NAMALWA (cell line): ENCODE data around the gene MAN1A2.

Experiments
- DNase-seq: peaks from one replicate; pipeline ENCODE4 v3.0.0-alpha.2; 2015; ENCODE audit warnings: low spot score

MAN1A2 gene

DNA sequence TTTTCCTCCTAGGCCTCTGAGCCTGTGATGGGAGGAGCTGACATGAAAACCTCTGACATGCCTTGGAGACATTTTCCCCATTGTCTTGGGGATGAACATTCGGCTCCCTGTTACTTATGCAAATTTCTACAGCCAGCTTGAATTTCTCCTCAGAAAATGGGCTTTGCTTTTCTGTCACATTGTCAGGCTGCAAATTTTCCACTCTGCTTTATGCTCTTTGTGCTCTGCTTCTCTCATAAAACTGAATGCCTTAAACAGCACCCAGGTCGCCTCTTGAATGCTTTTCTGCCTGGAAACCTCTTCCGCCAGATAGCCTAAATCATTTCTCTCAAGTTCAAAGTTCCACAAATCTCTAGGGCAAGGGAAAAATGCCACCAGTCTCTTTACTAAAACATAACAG lies 191.9 kb downstream of the MAN1A2 start:
- DNase-seq = no peak

DNA sequence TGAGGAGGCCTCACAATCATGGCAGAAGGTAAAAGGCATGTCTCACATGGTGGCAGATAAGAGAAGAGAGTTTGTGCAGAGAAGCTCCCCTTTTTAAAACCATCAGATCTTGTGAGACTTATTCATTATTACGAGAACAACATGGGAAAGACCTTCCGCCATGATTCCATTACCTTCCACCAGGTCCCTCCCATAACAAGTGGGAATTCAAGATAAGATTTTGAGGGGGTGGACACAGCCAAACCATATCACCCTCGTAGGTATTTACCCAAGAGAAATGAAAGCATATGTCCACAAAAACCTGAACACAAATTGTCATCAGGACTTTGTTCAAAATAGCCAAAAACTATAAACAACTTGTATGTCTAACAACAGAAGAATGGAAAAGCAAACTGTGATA lies 192.7 kb downstream of the MAN1A2 start:
- no peak for DNase-seq

DNA sequence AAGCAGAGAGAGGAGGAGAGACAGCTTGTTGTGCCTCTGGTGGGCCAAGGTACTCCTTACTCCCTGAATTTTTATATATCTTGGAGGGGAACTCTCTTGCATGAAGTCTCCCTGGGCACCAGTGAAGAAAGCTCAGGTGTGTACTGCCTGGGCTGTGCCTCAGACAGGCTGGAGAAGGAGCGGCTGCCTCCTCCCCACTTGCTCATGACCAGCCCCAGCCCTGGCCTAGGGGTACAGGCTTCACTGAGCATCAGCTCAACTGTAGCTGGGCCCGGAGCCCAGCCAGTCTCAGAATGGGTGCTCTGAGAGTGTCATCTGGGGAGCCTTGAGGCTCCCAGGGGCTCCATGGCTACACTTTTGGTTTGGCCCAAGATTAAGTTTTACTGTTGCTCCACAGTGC lies 193.8 kb downstream of the MAN1A2 start:
- no peak for DNase-seq

DNA sequence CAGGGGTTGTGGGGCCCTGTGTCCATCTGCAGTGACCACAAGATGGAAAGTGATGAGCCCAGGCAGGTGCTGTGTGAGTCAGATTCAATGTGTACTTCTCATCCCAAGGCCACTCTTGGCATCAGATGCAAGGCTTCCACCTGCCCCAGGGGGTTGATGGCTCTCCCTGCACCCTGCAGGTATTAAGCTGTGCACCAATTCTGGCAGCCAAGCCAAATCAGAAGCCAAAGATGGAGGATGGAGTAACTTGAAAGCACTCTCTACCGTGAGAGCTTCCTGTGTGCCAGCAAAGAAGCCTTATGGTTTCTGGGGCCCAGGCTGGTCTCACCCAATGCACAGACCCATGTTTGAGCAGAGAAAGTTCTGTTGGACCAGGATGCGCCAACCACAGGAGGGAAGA lies 194.3 kb downstream of the MAN1A2 start:
- DNase-seq = no peak

DNA sequence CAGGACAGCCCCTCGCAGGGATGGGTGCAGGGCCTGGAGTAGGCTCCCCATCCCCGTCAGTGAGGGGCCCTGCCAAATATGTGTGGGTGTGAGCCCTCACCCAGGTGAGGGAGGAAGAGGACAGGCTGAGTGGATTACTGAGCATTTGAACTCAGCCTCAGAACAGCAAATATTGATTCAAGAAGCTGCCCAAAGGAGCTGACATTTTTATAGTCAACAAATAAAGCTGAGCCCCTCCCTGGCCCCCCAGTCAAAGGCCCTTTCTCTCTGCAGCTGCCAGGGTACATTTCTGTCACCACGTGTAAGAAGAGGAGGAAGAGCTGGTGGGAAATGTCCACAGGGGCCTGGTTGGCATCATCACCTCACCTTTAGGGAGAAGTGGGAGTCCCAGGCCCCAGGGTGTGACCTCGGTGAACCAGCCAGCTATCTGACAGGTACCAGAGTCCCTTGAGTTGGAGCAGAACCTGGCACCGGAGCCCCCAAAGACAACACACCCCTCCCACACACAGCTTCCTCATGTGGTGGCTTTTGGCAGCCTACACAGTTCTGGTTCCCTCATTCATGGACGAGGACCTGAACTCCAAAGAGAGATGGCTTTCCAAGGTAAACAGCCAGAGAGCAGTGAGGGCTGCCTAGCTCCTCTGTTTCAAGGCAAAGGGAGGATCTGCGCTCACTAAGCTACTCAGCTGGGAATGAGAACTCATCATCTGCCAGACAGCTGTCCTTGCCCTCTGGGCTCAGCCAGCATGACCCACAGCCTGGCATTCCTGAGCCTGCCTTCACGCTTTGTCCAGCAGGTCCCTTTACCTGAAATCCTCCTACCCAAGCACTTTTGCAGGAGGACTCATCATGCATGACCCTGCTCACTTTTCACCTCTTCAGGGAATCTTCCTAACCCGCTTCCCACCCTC lies 195.6 kb downstream of the MAN1A2 start:
- no peak for DNase-seq

DNA sequence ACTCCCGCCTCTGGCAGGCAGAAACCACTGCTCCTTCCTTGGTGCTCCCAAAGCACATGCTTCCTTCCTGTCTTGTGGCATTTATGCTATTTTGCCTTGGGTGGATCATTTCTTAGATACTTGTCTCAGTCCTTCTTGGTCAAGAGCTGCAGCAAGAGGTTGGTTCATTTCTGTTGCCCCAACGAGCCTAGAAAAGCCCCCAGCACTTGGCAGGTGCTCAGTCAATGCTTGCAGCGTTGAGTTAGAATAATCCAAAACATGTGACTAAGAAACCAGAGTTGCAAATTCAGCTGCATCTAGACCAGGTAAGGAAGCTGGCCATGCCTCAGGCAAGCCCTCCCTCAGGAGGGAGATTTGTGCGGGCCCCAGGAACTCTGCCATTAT lies 196.2 kb downstream of the MAN1A2 start:
- no peak for DNase-seq

DNA sequence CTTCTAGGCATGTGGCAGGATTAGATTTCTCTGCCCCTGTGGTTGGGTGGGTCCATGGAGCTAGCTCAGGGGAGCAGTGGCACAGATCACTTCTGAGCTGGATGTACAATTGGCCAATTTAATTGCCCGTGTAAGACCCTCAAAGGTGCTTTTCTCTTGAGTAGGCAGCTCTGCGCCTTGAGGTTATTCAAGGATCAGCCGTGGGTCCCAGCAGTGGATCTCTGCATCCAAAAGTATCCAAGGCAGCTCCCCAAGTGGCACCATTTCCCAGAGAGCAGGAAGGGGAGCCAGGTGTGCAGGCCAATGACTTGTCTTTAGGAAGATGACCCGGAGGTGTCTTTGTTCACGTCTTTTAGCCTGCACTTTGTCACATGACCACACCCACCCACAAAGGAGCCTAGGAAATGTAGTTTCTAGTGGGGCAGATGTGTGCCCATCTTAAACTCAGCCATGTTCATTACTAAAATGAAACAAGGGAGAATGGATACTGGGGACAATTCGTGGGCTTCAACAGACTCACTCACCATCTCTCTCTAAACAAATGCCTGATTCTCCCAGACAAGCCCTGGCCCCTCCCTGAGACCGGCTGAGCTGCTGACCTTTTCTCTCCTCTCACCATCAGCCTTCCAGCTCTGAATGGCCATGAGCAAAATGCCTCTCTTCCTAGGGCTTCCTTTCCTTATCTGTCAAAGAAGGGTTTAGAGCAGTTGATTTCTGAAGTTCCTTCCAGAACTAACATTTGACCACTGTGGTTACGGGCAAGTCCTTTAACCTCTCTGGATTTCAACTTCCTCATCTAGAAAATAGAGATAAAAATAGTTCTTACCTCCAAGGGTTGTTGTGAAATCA lies 197.2 kb downstream of the MAN1A2 start:
- DNase-seq = no peak

DNA sequence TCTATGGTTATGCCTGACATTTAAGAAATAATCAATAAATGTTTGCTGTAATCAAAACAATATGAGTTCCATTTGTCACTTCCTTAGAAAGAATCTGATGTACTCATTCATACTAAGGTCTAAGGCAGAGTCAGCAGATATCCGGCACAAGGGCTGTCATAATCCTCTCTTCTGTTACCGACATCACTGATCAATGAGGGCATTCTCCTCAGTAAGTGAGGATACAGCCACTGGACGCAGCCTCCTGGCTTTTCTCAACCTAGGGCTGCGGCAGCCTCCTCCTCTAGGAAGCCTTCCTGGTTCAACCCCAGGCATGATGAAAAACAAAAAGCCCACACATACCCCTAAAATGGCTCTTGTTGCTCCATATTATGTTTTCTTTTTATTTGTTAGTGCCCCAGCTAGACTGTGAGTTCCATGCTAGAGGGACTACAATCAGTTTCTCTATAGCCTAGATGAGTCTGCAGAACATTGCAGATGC lies 197.9 kb downstream of the MAN1A2 start:
- DNase-seq = no peak

DNA sequence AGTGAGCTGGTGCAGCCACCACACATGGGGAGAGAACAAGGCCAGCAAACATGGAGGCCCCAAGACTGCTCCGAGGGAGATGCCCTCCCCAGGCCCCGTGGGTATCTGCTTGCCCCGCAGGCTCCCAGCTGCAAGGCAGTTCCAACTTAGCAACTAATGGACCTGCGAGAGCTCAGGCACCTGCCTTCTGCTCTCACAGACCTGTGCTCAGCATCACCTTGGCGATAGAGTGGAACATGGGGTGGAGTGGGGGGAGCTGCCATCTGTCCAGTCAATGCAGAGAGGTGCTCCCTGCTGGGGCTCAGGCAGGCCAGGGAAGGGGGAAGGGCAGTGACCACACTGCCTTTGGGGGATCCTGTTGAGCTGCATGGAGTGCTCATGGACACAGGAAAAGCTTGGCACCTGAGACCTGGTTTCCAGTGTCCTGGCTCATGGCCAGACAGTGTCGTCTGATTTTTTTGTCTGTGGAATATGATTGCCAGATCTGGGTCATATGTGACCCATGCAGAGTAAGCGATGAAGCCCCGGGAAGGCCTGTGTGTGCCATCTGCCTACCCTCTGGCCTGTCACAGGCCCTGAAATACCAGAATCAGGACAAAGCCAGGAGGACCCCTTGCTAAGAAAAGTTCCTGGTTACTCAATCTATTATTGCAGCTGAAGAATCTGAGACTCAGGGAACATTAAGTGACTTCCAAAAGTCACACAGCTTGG lies 198.7 kb downstream of the MAN1A2 start:
- no peak for DNase-seq

DNA sequence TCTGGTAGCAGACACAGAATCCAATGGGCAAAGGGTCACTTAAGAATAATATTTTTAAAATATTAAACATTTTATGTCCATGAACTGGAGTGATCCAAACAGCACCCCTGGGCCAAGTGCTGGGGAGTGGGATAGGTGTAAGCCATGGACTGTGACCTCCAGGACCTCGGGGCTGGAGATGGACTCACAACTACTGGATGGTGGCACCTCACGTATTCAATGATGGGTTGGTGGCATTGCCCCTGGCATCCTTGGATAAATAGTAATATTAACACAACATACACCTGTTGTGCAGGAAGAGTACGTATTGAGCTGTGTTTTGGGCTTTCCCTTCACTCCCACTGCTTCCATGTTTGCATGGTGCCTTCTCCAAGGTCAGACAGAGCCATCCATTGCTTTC lies 199.3 kb downstream of the MAN1A2 start:
- no peak for DNase-seq

DNA sequence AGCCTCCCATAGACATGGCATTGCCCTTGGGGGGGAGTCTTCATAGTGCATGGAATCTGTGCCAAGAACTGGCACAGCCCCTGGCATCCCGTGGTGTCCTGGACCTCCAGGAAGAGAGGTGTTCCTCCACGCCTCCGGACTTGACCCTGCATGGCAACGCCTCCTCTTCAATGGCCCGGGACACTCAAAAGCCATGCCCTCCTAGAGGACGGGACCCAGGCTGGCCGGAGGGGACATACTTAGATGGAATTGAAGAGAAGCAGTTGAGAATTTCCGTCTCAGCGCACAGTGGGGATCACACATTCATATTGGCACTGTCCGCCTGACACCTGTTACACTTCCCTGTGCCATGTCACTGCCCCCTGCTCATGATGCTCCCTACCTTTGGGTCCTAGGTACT lies 200.2 kb downstream of the MAN1A2 start:
- no peak for DNase-seq

DNA sequence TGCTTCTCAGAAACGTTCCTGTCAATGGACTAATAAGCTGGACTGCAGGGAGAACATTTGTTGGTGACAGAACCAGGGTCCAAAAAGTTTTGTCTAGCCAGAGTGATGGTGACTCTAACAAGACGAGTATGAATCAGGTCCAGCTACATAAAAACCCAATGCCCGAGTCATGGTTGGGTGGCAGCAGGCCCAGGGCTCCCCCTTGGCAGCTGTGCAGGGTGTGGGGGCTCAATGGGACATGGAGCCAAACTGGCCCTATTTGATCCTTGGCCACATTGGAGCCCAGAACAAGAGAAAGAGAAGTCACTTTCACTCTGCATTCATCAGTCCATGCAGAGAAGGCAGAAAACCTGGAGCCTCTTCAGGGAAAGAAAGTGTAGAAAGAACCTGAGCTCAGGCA lies 200.7 kb downstream of the MAN1A2 start:
- no peak for DNase-seq

DNA sequence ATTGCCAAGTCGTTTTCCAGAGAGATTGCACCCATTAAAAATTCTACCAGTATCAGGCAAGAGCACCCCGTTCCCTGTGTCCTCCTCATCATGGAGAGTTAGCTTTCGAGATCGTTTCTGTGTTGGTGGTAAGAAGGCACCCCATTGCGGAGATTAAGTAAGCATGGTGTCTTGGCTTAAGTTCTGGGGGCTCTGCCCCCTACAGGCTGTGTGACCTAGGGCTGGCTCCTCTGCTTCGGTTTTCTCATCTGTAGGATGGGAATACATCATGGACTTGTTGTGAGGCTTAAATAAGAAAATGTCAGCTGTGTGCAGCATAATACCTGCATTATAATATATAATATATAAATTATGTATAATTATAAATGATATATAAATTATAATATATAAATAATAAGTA lies 201.8 kb downstream of the MAN1A2 start:
- peak; percentile 3 for DNase-seq

DNA sequence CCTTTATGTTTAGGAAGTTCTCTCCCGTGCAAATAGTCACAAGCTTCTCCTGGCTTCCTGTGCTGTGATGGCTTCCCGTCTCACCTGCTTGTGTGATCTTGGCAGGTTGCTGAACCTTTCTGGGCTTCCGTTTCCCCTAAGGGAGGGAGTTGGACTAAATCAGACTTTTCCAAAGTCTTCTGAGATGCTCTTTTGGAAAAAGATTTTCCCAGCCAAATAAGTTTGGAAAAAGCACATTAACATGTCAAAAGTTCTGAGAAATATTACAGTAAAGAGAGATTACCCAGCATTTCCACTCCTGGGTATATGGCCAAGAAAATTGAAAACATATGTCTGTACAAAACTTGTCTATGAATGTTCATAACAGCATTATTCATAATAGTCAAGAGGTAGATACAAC lies 202.6 kb downstream of the MAN1A2 start:
- DNase-seq = no peak

DNA sequence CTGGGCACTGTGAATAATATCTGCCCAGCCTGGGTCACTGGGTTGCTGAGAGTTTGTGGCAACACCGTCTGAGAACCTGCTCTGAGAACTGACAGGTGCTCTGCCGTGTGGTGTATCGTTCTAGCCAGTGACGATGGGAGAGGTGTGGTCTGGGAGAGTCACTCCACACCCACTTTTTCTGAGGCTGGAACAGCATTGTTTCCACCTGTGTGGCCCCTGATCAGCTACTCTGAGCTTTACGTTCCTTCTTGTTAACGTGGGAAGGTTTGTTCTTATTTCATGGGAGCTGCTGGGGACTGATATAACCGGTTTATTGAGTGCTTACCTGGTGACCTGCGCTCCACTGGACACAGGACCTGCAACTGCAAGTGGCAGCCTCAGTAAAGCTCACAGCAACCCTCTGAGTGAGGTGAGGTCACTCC lies 203.8 kb downstream of the MAN1A2 start:
- no peak for DNase-seq

DNA sequence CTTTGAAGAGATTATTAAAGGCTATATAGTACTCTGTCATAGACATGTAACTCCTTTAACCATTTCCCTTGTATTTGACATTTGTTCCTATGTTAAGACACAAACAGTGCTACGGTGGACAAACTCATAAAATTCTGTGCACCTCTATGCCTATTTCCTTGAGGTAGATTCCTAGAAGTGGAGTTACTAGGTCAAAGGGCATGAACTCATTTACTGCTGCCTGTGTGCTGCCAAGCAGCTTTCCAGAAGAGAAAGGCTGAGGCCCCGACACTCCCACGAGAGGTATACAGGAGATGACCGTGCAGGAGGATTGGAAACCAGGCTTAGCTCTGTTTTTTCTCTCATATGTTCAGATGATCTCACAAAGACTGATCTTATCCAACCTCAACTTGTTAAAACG lies 204.2 kb downstream of the MAN1A2 start:
- no peak for DNase-seq

DNA sequence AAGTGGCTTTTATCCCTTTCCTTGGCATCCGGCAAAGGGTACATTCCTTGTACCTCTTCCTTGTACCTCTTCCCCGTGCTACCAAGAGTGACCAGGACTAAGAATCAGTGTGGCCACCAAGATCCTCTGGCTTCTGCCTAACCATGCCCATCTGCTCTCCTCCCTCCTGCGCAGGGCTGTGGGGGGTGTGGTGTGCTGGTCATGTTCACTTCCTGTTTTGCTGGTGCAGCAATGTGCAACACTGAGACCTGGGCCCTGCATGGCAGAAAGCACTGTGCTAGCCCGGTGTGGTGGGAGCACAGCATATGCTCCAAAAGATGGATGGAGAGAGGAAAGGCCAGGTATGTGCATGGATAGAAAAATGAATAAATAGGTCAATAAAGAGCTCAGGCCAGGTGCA lies 205.3 kb downstream of the MAN1A2 start:
- no peak for DNase-seq

DNA sequence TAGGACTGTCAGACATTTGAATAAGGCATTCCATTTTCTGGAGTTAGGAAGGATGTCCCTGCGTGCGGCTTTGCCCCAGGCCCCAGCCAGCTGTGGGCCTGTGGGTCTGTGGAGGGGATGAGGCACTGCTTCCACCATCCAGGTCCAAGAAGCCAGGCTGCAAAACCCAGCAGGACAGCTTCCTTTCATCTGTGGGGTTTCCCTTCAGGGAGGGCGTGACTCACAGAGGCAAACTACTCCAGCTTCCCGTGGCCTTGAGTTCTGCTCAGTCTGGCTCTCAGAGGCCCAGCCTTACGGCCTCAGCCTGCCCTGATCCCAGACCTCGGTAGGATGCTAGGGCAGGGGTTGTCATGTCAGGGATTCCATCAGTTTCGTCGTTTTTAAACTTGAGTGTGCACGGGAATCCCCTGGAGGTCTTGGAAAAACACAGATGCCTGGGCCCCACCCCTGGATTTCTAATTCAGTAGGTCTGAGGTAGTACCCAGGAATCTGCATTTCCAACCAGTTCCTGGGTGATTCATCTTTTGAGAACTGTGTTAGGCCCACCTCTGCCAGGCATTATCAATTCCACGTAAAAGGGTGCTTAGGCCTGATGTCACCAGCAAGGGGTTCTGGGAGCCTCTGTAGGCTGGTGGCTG lies 206.3 kb downstream of the MAN1A2 start:
- DNase-seq = no peak

DNA sequence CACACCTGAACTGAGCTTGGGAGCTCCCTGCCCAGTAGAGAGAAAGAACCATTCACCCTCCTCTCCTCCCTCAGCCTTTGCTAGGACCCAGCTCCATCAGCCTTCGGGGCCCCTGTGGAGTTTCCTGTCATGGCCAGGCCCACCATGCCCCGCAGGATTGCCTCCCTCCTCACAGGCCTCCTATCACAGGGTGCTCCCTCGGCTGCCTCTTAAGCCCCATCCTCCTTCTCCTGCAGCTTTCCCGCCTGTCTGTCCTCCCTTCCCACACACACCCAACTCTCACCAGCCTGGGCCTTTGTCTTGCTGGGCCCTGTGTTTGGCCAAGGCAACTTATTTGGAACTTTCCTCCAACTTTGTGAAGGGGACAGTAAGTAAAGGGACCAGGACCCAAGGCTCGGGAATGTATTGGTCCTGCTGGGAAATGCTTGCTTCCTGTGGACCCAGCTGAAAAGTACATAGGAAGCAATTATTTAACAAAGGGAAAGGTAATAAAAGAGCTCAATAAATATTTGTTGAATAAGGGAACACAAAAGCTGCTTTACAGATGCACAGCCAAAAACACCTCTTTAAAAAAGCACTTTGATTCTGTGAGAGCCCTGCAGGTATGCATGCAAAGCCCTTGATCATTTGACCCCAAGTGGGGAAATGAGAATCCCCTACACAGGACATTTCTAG lies 207.0 kb downstream of the MAN1A2 start:
- DNase-seq = no peak

DNA sequence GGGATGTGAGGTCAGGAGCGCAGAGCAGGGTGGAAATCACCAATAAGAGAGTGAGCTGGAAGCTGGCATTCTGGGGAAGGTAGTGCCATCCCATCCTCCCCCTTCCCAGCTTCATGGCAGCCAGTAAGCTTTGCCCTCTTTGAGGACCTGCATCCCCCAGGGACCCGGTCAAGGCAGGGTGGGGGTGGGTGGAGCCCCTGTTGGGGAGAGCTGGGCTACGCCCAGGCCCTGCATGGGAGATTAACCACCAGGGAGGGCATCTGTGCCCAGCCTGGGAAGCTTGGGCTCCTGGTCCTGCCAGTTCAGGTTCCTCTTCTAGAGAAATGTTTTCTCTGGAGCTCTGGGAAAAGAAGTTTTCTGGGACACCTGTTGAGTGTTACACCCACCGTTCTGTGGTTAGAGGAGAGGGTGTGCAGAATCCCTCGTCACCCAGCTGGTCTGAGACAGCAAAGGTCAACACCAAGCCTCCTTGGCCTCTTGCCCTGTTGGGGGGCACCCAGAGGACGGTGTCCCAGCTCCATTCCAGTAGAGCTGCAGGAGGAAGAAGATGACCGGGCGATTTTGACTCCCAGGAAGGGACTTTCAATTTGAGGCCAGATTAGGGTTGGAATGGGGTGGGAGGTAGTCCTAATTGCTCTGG lies 208.5 kb downstream of the MAN1A2 start:
- DNase-seq = no peak

DNA sequence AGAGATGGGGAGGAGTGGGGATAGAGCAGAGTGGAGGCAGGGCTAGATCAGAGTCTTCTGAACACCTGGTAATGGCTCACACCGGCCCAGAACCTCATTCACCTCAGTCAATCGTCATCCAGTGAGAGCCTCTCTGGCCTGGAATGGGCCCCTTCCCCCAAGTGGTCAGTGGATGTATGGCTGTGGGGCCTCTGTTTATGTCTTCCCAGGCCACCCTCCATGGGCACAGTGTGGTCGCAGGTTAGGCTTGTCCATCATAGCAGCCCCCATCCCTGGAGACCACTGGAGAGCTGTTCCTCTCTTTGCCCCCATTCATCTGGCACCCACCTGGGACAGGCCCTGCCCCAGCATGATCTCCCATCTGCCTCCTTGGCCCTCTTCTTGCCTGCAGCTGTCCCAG lies 209.0 kb downstream of the MAN1A2 start:
- no peak for DNase-seq
